ENCODE data around the gene GCAT. TPM values are rescaled to one million over a fixed set of nuclear protein-coding genes. Genes with fewer than 3 reads are reported as not detected.

GCAT gene
- total RNA-seq, 3 donors from 2014 or later, result 9.2 to 15.6 (median 13.6) TPM

GRCh38 chr22:37852418-37852817 is 44.7 kb downstream of the GCAT start:
- H3K4me1 ChIP-seq (ENCODE audit: low read depth), result peaks cover 10% of the 10 kb centered on the region
- ATAC-seq (no peak), DNase-seq (no peak)
- intact Hi-C loops (cut with DNase I, micrococcal nuclease), result no loop called here
- TF ChIP-seq, protein P1, sequence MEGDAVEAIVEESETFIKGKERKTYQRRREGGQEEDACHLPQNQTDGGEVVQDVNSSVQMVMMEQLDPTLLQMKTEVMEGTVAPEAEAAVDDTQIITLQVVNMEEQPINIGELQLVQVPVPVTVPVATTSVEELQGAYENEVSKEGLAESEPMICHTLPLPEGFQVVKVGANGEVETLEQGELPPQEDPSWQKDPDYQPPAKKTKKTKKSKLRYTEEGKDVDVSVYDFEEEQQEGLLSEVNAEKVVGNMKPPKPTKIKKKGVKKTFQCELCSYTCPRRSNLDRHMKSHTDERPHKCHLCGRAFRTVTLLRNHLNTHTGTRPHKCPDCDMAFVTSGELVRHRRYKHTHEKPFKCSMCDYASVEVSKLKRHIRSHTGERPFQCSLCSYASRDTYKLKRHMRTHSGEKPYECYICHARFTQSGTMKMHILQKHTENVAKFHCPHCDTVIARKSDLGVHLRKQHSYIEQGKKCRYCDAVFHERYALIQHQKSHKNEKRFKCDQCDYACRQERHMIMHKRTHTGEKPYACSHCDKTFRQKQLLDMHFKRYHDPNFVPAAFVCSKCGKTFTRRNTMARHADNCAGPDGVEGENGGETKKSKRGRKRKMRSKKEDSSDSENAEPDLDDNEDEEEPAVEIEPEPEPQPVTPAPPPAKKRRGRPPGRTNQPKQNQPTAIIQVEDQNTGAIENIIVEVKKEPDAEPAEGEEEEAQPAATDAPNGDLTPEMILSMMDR (IDR thresholded peaks at IDR 0.05), result no peak
- no peaks in the 10 kb centered on the region for H3K9me3 ChIP-seq
- no peaks in the 10 kb centered on the region for H3K36me3 ChIP-seq (ENCODE audit: low read depth)
- H3K4me3 ChIP-seq, result no peak overlapping the region

DNA sequence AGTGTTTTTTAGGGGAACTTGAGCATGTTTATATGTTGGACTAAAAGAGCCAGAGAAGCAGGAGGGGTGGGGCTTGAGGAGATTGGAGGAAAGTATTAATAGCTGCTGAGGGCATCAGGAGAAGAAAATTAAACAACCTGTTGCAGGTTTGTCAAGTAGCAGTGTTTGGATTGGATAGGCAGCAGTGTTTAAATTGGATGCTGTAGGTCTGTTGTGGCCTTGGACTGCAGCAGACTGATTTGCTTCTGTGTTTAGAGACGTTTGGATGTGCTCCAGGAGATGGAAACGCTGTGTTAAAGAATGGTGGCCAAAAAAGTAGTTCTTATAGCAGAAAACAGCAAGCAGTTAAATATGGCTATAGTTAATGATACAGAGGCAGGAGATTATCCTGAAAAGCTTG is 47.2 kb downstream of the GCAT start:
- Histone ChIP-seq H3K36me3 (ENCODE audit: low read depth) (no peaks in the 10 kb centered on the region), H3K4me3 (no peak overlapping the region), H3K4me1 (ENCODE audit: low read depth) (peaks cover 5% of the 10 kb centered on the region), H3K9me3 (no peaks in the 10 kb centered on the region)
- no peak for DNase-seq
- ATAC-seq, result no peak
- TF ChIP-seq, protein P1 (IDR thresholded peaks at IDR 0.05), result no peak
- intact Hi-C loops (cut with DNase I, micrococcal nuclease), result no loop called here

- intact Hi-C loops (cut with DNase I, micrococcal nuclease), result no loop called here
- no peak overlapping the region for H3K4me3 ChIP-seq
- H3K9me3 ChIP-seq, result no peaks in the 10 kb centered on the region
- no peaks in the 10 kb centered on the region for H3K36me3 ChIP-seq (ENCODE audit: low read depth)
- H3K4me1 ChIP-seq (ENCODE audit: low read depth), result peaks cover 5% of the 10 kb centered on the region
- no peak for DNase-seq
- TF ChIP-seq, protein P1 (IDR thresholded peaks at IDR 0.05), result no peak
- ATAC-seq, result no peak
These were observed 47.7 kb downstream of the GCAT start for GRCh38 chr22:37855462-37855861.

DNA sequence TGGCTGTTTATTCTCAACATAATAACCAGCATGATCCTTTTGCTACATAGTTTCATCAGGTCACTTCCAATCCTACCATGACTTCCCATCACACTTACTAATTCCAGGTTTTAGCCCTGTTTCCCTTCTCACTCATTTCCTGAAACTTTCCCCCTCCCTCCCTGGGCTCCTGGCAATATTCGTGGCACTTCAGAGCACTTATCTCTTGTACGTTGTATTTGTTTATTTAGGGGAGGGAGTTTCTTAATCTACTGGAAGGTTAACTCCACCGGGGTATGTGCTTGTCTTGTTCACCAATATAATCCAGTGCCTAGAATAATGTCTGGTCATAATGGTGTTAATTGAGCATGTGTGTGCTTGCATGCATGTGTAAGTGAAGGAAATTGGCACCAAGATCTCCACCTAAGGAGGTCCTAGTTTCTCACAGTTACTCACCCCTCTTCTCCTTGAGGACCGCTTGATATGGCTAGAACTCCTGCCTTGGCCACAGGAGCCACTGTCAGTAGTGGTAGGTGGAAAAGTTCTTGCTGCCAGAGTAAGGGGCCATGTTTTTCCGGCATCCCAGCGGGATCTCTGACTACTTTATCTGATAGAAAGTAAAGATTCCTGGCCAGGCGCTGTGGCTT is 53.2 kb downstream of the GCAT start:
- TF ChIP-seq, protein P1 (IDR thresholded peaks at IDR 0.05), result no peak
- DNase-seq (no peak), ATAC-seq (no peak)
- Histone ChIP-seq H3K9me3 (no peaks in the 10 kb centered on the region), H3K4me1 (ENCODE audit: low read depth) (peaks cover 3% of the 10 kb centered on the region), H3K36me3 (ENCODE audit: low read depth) (peaks cover 6% of the 10 kb centered on the region), H3K4me3 (no peak overlapping the region)
- intact Hi-C loops (cut with DNase I, micrococcal nuclease), result loop anchor here (5.0 kb wide), 1 partner anchor 44 kb away; no protein-coding TSS in a partner anchor

GRCh38 chr22:37862570-37863325 is 55.0 kb downstream of the GCAT start:
- H3K4me1 ChIP-seq (ENCODE audit: low read depth), result peaks cover 3% of the 10 kb centered on the region
- intact Hi-C loops (cut with DNase I, micrococcal nuclease), result loop anchor here (5.0 kb wide), 1 partner anchor 45 kb away; no protein-coding TSS in a partner anchor
- DNase-seq (no peak), ATAC-seq (no peak)
- H3K9me3 ChIP-seq, result no peaks in the 10 kb centered on the region
- TF ChIP-seq, protein P1 (IDR thresholded peaks at IDR 0.05), result no peak
- no peak overlapping the region for H3K4me3 ChIP-seq
- H3K36me3 ChIP-seq (ENCODE audit: low read depth), result peaks cover 6% of the 10 kb centered on the region
